B cell (primary cell): ENCODE measurements around the gene PARD3.

Source experiments
- CTCF ChIP-seq: fragments of 200-600 bp; IDR thresholded peaks from one replicate; pipeline ENCODE4 v1.8.0; 2022; ENCODE audit warnings: antibody characterized with exemption, mild to moderate bottlenecking
- EZH2 ChIP-seq: IDR thresholded peaks from 2 replicates; pipeline ENCODE4 v1.6.1; 2012; ENCODE audit warnings: borderline replicate concordance, low read depth, mild to moderate bottlenecking, moderate library complexity, low read length; ENCODE audit not compliant: insufficient read depth, poor library complexity, severe bottlenecking

- TF ChIP-seq EZH2 (no peak), CTCF (no peak)
These were observed 93.8 kb downstream of the PARD3 start for GRCh38 chr10:34721208-34721840.
